SK-N-SH (cell line): ENCODE results near the gene MYH7B. TPM values are rescaled to one million over a fixed set of nuclear protein-coding genes. Genes with fewer than 3 reads are reported as not detected.

Experiments used
- CTCF ChIA-PET: fragments of 300-600, 350-600 bp; formaldehyde crosslinking; extraction: SDS; loops from one replicate; lab custom pipeline; 2021; lab: Yijun Ruan, JAX
- POLR2A ChIA-PET: fragments of 350-600 bp; sonication (Branson Sonifier 250); formaldehyde crosslinking; extraction: SDS; loops from one replicate; lab custom pipeline; 2020; ENCODE audit warnings: antibody characterized with exemption, inconsistent platforms; lab: Yijun Ruan, JAX
- DNase-seq: peaks from one replicate; pipeline ENCODE4 v3.0.0; 2012
- H2AFZ ChIP-seq: fragments of 200-600 bp; sonication (generic); 2 replicates; pipeline ENCODE4 v1.8.1; 2016; ENCODE audit warnings: antibody characterized with exemption, mild to moderate bottlenecking, low read depth
- H3F3A ChIP-seq: fragments of 200-600 bp; sonication (generic); replicated peaks from 2 replicates; pipeline ENCODE3; 2016; ENCODE audit warnings: antibody characterized with exemption, mild to moderate bottlenecking; ENCODE audit not compliant: insufficient read depth
- H3K27ac ChIP-seq, 2 experiments: fragments of 200-500 bp in 1 of 2; fragments of 200-600 bp in 1 of 2; sonication (Bioruptor generic) in 1 of 2; sonication (generic), shearing (Covaris generic) in 1 of 2; 2 replicates each; pipeline versions ENCODE4 v1.5.1 to v1.6.1; 2014 to 2016; ENCODE audit warnings: low read depth in 2 of 2, inconsistent platforms in 1 of 2, low read length in 1 of 2, mild to moderate bottlenecking in 1 of 2, mixed read lengths in 1 of 2
- H3K27me3 ChIP-seq: fragments of 200-600 bp; sonication (generic), shearing (Covaris generic); 2 replicates; pipeline ENCODE4 v1.6.1; 2016; ENCODE audit warnings: mixed run types; ENCODE audit not compliant: insufficient read depth
- H3K36me3 ChIP-seq, 2 experiments: fragments of 200-500 bp in 1 of 2; fragments of 200-600 bp in 1 of 2; sonication (Bioruptor generic) in 1 of 2; sonication (generic) in 1 of 2; replicated peaks in 1 of 2; 2 replicates each; pipeline versions ENCODE3 to v1.5.1; 2014 to 2016; ENCODE audit warnings: low read length in 1 of 2, mild to moderate bottlenecking in 1 of 2; ENCODE audit not compliant: insufficient read depth in 2 of 2, control insufficient read depth in 1 of 2
- H3K4me1 ChIP-seq, 2 experiments: fragments of 200-500 bp in 1 of 2; fragments of 200-600 bp in 1 of 2; sonication (Bioruptor generic) in 1 of 2; sonication (generic), shearing (Covaris generic) in 1 of 2; 2 replicates each; pipeline versions ENCODE4 v1.5.1 to v1.6.1; 2014 to 2016; ENCODE audit warnings: low read depth in 1 of 2, low read length in 1 of 2, mixed run types in 1 of 2; ENCODE audit not compliant: insufficient read depth in 2 of 2, control insufficient read depth in 1 of 2
- H3K4me2 ChIP-seq: fragments of 200-600 bp; sonication (generic), shearing (Covaris generic); 2 replicates; pipeline ENCODE4 v1.6.1; 2017; ENCODE audit warnings: mixed run types
- H3K4me3 ChIP-seq, 2 experiments: fragments of 200-500 bp in 1 of 2; fragments of 200-600 bp in 1 of 2; sonication (Bioruptor generic) in 1 of 2; sonication (generic), shearing (Covaris generic) in 1 of 2; 2 replicates each; pipeline versions ENCODE4 v1.5.1 to v1.8.1; 2014 to 2016; ENCODE audit warnings: low read depth in 2 of 2, inconsistent platforms in 1 of 2, low read length in 1 of 2, mild to moderate bottlenecking in 1 of 2, mixed read lengths in 1 of 2, moderate library complexity in 1 of 2
- H3K79me2 ChIP-seq: fragments of 200-600 bp; sonication (generic); 2 replicates; pipeline ENCODE4 v1.8.1; 2017; ENCODE audit warnings: mild to moderate bottlenecking; ENCODE audit not compliant: insufficient read depth
- H3K9ac ChIP-seq: fragments of 200-600 bp; sonication (generic); 2 replicates; pipeline ENCODE4 v1.6.1; 2017; ENCODE audit warnings: mixed run types
- H3K9me2 ChIP-seq: fragments of 200-600 bp; sonication (generic); 2 replicates; pipeline ENCODE4 v1.6.1; 2017; ENCODE audit warnings: mixed run types
- H3K9me3 ChIP-seq: fragments of 200-600 bp; sonication (generic); 2 replicates; pipeline ENCODE4 v1.6.1; 2017; ENCODE audit warnings: mixed run types, mild to moderate bottlenecking, moderate library complexity
- H4K20me1 ChIP-seq: fragments of 200-600 bp; sonication (generic); 2 replicates; pipeline ENCODE4 v1.6.1; 2017; ENCODE audit warnings: mild to moderate bottlenecking, mixed run types; ENCODE audit not compliant: insufficient read depth
- ELF1 ChIP-seq: IDR thresholded peaks from 2 replicates; pipeline ENCODE4 v1.4.0; 2012
- FOSL2 ChIP-seq: IDR thresholded peaks from 2 replicates; pipeline ENCODE4 v1.4.0; 2012; ENCODE audit warnings: low read depth, mild to moderate bottlenecking, moderate library complexity, borderline replicate concordance
- JUND ChIP-seq: IDR thresholded peaks from 2 replicates; pipeline ENCODE4 v1.4.0; 2012
- MEF2A ChIP-seq: IDR thresholded peaks from 2 replicates; pipeline ENCODE4 v1.4.0; 2012; ENCODE audit warnings: low read depth, borderline replicate concordance
- NFIC ChIP-seq: IDR thresholded peaks from 2 replicates; pipeline ENCODE4 v1.4.0; 2012; ENCODE audit warnings: borderline replicate concordance
- RXRA ChIP-seq: IDR thresholded peaks from 2 replicates; pipeline ENCODE4 v1.4.0; 2012; ENCODE audit warnings: low read depth, mild to moderate bottlenecking, borderline replicate concordance
- SIN3A ChIP-seq: IDR thresholded peaks from 2 replicates; pipeline ENCODE4 v1.6.1; 2012; ENCODE audit warnings: low read depth, mild to moderate bottlenecking, low read length, moderate library complexity, borderline replicate concordance
- TAF1 ChIP-seq: IDR thresholded peaks from 2 replicates; pipeline ENCODE4 v1.6.1; 2012; ENCODE audit warnings: low read depth, mild to moderate bottlenecking, low read length, moderate library complexity, borderline replicate concordance
- TEAD4 ChIP-seq: IDR thresholded peaks from 2 replicates; pipeline ENCODE4 v1.4.0; 2012; ENCODE audit warnings: mild to moderate bottlenecking, borderline replicate concordance; ENCODE audit not compliant: insufficient read depth
- YY1 ChIP-seq: IDR thresholded peaks from 2 replicates; pipeline ENCODE4 v1.4.0; 2012; ENCODE audit warnings: low read depth, mild to moderate bottlenecking
- WGBS: methylation state at CpG from one replicate; pipeline ENCODE4 v1.1.6; 2017; ENCODE audit warnings: low lambda C conversion rate; 5-methylcytosine and 5-hydroxymethylcytosine counted together
- polyA plus RNA-seq, 3 experiments: library from polyadenylated mRNA; depleted of rRNA; stranded (reverse); fragments of >200 nt; gene quantifications; 2 replicates each; pipeline ENCODE4 v1.2.3, GENCODE V29; 2012
- TF ChIP-seq, protein P1 (sequence below): fragments of 150-350 bp; IDR thresholded peaks from 2 replicates; pipeline ENCODE4 v1.6.1; 2016; ENCODE audit warnings: mild to moderate bottlenecking, low read depth, low read length
- TF ChIP-seq, protein P2 (sequence below): IDR thresholded peaks from 2 replicates; pipeline ENCODE4 v1.6.1; 2012; ENCODE audit warnings: mild to moderate bottlenecking, low read depth, low read length, moderate library complexity
- TF ChIP-seq, protein P3 (sequence below): IDR thresholded peaks from 2 replicates; pipeline ENCODE4 v1.4.0; 2012; ENCODE audit warnings: low read depth, borderline replicate concordance

Gene MYH7B
- polyA plus RNA-seq, 1 of the 3 experiments (the other 2 are of a cell fraction): 0.41 TPM

DNA sequence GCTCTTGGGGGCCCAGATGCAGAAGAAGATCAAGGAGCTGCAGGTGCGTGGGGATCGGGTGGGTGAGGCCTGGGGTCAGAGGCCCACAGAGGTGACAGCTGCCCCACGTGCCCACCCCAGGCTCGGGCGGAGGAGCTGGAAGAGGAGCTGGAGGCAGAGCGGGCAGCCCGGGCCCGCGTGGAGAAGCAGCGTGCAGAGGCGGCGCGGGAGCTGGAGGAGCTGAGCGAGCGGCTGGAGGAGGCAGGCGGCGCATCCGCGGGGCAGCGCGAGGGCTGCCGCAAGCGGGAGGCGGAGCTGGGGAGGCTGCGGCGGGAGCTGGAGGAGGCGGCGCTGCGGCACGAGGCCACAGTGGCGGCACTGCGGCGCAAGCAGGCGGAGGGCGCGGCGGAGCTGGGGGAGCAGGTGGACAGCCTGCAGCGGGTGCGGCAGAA is 41.5 kb downstream of the MYH7B start:
- no peak for DNase-seq
- no peak overlapping the region for H3K4me2 ChIP-seq
- no peak overlapping the region for H3K4me3 ChIP-seq
- no peaks in the 10 kb centered on the region for H3F3A ChIP-seq
- H3K4me1 ChIP-seq: no peaks in the 10 kb centered on the region
- ChIA-PET CTCF (interaction anchor here (0.9 to 1.4 kb wide), 3 partner anchors 20 to 125 kb away, joined by 4 to 6 read pairs (median 4); partner anchors contain the start of gene GGT7), POLR2A (no interaction called here)
- H2AFZ ChIP-seq: no peak overlapping the region
- H3K27me3 ChIP-seq: no peaks in the 10 kb centered on the region
- peaks cover 2 to 63% of the 10 kb centered on the region in 2 experiments for H3K36me3 ChIP-seq
- WGBS: 94% methylated on average over 39 of the region's 39 CpGs
- H3K9me2 ChIP-seq: no peaks in the 10 kb centered on the region
- H3K79me2 ChIP-seq: no peaks in the 10 kb centered on the region
- TF ChIP-seq JUND (no peak), MEF2A (no peak), TEAD4 (no peak), TAF1 (no peak), ELF1 (no peak)
- H3K9me3 ChIP-seq: no peaks in the 10 kb centered on the region
- H3K27ac ChIP-seq: no peak overlapping the region
- H4K20me1 ChIP-seq: no peaks in the 10 kb centered on the region
- H3K9ac ChIP-seq: no peak overlapping the region

DNA sequence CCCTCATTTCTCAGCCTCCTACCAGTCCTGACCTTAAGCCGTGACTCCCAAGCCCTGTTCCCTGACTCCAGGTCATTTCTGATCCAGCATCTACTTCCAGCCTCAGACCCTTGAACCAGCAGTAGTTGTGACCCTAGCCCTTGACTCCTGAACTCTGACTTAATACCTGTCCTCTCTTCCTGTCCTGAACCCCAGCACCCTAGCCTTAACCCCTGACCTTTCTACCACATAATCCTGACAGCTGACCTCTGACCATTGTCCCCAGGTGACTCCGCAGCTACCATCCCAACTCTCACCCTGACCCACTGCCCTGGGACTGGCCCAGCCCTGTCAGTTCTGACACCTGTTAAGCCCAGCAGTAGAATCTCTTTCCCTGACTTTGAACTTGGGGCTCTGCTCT is 42.1 kb downstream of the MYH7B start:
- POLR2A ChIA-PET: no interaction called here
- Histone ChIP-seq H3K4me1 (no peaks in the 10 kb centered on the region; a peak in 1 of 4 replicates), H3K36me3 (peaks cover 8 to 69% of the 10 kb centered on the region in 2 experiments), H4K20me1 (no peaks in the 10 kb centered on the region), H3F3A (no peaks in the 10 kb centered on the region), H3K4me2 (no peak overlapping the region), H3K9me3 (no peaks in the 10 kb centered on the region), H3K79me2 (no peaks in the 10 kb centered on the region), H3K4me3 (no peak overlapping the region), H3K27me3 (no peaks in the 10 kb centered on the region), H3K9ac (no peak overlapping the region), H3K27ac (no peak overlapping the region), H3K9me2 (no peaks in the 10 kb centered on the region), H2AFZ (no peak overlapping the region)
- CTCF ChIA-PET: interaction anchor here (1.4 kb wide), 3 partner anchors 19 to 125 kb away, joined by 4 to 6 read pairs (median 5); partner anchors contain the start of gene GGT7
- DNase-seq: no peak
- TF ChIP-seq NFIC (no peak), YY1 (no peak), SIN3A (no peak), TEAD4 (no peak), FOSL2 (no peak), RXRA (no peak)
- TF ChIP-seq, protein P1, sequence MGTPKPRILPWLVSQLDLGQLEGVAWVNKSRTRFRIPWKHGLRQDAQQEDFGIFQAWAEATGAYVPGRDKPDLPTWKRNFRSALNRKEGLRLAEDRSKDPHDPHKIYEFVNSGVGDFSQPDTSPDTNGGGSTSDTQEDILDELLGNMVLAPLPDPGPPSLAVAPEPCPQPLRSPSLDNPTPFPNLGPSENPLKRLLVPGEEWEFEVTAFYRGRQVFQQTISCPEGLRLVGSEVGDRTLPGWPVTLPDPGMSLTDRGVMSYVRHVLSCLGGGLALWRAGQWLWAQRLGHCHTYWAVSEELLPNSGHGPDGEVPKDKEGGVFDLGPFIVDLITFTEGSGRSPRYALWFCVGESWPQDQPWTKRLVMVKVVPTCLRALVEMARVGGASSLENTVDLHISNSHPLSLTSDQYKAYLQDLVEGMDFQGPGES: no peak
- TF ChIP-seq, protein P2, sequence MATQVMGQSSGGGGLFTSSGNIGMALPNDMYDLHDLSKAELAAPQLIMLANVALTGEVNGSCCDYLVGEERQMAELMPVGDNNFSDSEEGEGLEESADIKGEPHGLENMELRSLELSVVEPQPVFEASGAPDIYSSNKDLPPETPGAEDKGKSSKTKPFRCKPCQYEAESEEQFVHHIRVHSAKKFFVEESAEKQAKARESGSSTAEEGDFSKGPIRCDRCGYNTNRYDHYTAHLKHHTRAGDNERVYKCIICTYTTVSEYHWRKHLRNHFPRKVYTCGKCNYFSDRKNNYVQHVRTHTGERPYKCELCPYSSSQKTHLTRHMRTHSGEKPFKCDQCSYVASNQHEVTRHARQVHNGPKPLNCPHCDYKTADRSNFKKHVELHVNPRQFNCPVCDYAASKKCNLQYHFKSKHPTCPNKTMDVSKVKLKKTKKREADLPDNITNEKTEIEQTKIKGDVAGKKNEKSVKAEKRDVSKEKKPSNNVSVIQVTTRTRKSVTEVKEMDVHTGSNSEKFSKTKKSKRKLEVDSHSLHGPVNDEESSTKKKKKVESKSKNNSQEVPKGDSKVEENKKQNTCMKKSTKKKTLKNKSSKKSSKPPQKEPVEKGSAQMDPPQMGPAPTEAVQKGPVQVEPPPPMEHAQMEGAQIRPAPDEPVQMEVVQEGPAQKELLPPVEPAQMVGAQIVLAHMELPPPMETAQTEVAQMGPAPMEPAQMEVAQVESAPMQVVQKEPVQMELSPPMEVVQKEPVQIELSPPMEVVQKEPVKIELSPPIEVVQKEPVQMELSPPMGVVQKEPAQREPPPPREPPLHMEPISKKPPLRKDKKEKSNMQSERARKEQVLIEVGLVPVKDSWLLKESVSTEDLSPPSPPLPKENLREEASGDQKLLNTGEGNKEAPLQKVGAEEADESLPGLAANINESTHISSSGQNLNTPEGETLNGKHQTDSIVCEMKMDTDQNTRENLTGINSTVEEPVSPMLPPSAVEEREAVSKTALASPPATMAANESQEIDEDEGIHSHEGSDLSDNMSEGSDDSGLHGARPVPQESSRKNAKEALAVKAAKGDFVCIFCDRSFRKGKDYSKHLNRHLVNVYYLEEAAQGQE: no peak
- TF ChIP-seq, protein P3, sequence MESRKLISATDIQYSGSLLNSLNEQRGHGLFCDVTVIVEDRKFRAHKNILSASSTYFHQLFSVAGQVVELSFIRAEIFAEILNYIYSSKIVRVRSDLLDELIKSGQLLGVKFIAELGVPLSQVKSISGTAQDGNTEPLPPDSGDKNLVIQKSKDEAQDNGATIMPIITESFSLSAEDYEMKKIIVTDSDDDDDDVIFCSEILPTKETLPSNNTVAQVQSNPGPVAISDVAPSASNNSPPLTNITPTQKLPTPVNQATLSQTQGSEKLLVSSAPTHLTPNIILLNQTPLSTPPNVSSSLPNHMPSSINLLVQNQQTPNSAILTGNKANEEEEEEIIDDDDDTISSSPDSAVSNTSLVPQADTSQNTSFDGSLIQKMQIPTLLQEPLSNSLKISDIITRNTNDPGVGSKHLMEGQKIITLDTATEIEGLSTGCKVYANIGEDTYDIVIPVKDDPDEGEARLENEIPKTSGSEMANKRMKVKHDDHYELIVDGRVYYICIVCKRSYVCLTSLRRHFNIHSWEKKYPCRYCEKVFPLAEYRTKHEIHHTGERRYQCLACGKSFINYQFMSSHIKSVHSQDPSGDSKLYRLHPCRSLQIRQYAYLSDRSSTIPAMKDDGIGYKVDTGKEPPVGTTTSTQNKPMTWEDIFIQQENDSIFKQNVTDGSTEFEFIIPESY: no peak
- WGBS: 91% methylated on average over 2 of the region's 2 CpGs
